Trophoblast cell (in vitro differentiated cells and primary cell): ENCODE data around the gene SLA2.
A peak's percentile ranks its signal among the peaks of the same experiment; 100 is the strongest.

Experiments
- DNase-seq, 2 donors: peaks; one replicate each; pipeline ENCODE4 v3.0.0-alpha.2; 2016
- H2AFZ ChIP-seq: 2 replicates; pipeline ENCODE4 v1.6.1; 2013; ENCODE audit warnings: low read length, moderate library complexity, mild to moderate bottlenecking; ENCODE audit not compliant: insufficient read depth, poor library complexity
- H2AK5ac ChIP-seq: 2 replicates; pipeline ENCODE4 v1.6.1; 2013; ENCODE audit warnings: mild to moderate bottlenecking, low read length
- H2BK120ac ChIP-seq: 2 replicates; pipeline ENCODE4 v1.6.1; 2013; ENCODE audit warnings: low read length, mild to moderate bottlenecking, moderate library complexity; ENCODE audit not compliant: insufficient read depth, poor library complexity
- H2BK12ac ChIP-seq: 2 replicates; pipeline ENCODE4 v1.6.1; 2013; ENCODE audit warnings: mild to moderate bottlenecking, low read length, moderate library complexity
- H2BK5ac ChIP-seq: 2 replicates; pipeline ENCODE4 v1.6.1; 2013; ENCODE audit warnings: low read length, low read depth, moderate library complexity, mild to moderate bottlenecking; ENCODE audit not compliant: poor library complexity
- H3K14ac ChIP-seq: 2 replicates; pipeline ENCODE4 v1.6.1; 2013; ENCODE audit warnings: mild to moderate bottlenecking, low read length
- H3K18ac ChIP-seq: 2 replicates; pipeline ENCODE4 v1.6.1; 2013; ENCODE audit warnings: mild to moderate bottlenecking, low read length
- H3K23ac ChIP-seq: 2 replicates; pipeline ENCODE4 v1.6.1; 2013; ENCODE audit warnings: low read length
- H3K27ac ChIP-seq: 2 replicates; pipeline ENCODE4 v1.5.1; 2013; ENCODE audit warnings: low read depth, mild to moderate bottlenecking, inconsistent platforms, low read length, moderate library complexity
- H3K27me3 ChIP-seq: 2 replicates; pipeline ENCODE4 v1.6.1; 2013; ENCODE audit warnings: inconsistent platforms, mild to moderate bottlenecking, low read length, moderate library complexity; ENCODE audit not compliant: insufficient read depth
- H3K36me3 ChIP-seq, 2 experiments: 1 replicate in 1 of 2; 2 replicates in 1 of 2; pipeline ENCODE4 v1.6.1; 2013; ENCODE audit warnings: low read length in 2 of 2, mild to moderate bottlenecking in 2 of 2, moderate library complexity in 1 of 2; ENCODE audit not compliant: insufficient read depth in 2 of 2, control insufficient read depth in 1 of 2
- H3K4ac ChIP-seq: 2 replicates; pipeline ENCODE4 v1.6.1; 2013; ENCODE audit warnings: low read depth, mild to moderate bottlenecking, low read length, moderate library complexity
- H3K4me1 ChIP-seq, 2 experiments: 1 replicate in 1 of 2; 2 replicates in 1 of 2; pipeline ENCODE4 v1.6.1; 2013; ENCODE audit warnings: low read length in 2 of 2, mild to moderate bottlenecking in 2 of 2, moderate library complexity in 1 of 2; ENCODE audit not compliant: insufficient read depth in 2 of 2, control insufficient read depth in 1 of 2
- H3K4me2 ChIP-seq: 2 replicates; pipeline ENCODE4 v1.6.1; 2013; ENCODE audit warnings: inconsistent platforms, mild to moderate bottlenecking, low read length, moderate library complexity
- H3K4me3 ChIP-seq: 2 replicates; pipeline ENCODE4 v1.5.1; 2013; ENCODE audit warnings: mild to moderate bottlenecking, low read depth, low read length, inconsistent platforms
- H3K79me1 ChIP-seq: one replicate; pipeline ENCODE4 v1.6.1; 2013; ENCODE audit warnings: low read length
- H3K79me2 ChIP-seq: 2 replicates; pipeline ENCODE4 v1.6.1; 2013; ENCODE audit warnings: low read length, mild to moderate bottlenecking; ENCODE audit not compliant: control insufficient read depth, insufficient read depth, poor library complexity
- H3K9ac ChIP-seq: 2 replicates; pipeline ENCODE4 v1.6.1; 2013; ENCODE audit warnings: mild to moderate bottlenecking, low read length
- H3K9me3 ChIP-seq: 2 replicates; pipeline ENCODE4 v1.6.1; 2013; ENCODE audit warnings: low read depth, mild to moderate bottlenecking, control low read depth, inconsistent platforms, low read length; ENCODE audit not compliant: insufficient read depth
- H4K12ac ChIP-seq: 2 replicates; pipeline ENCODE4 v1.6.1; 2013; ENCODE audit warnings: low read depth, mild to moderate bottlenecking, low read length, moderate library complexity
- H4K8ac ChIP-seq: 2 replicates; pipeline ENCODE4 v1.6.1; 2013; ENCODE audit warnings: low read depth, mild to moderate bottlenecking, low read length, moderate library complexity
- H4K91ac ChIP-seq: one replicate; pipeline ENCODE4 v1.6.1; 2013; ENCODE audit warnings: low read depth, mild to moderate bottlenecking, low read length, moderate library complexity
- WGBS: extraction: QIAGEN DNeasy Blood & Tissue Kit; methylation state at CpG from one replicate; pipeline ENCODE4 v1.1.7; 2013; ENCODE audit warnings: missing lambda C conversion rate; ENCODE audit not compliant: insufficient read length, insufficient coverage; ENCODE audit errors: extremely low coverage; 5-methylcytosine and 5-hydroxymethylcytosine counted together

The SLA2 gene

DNA sequence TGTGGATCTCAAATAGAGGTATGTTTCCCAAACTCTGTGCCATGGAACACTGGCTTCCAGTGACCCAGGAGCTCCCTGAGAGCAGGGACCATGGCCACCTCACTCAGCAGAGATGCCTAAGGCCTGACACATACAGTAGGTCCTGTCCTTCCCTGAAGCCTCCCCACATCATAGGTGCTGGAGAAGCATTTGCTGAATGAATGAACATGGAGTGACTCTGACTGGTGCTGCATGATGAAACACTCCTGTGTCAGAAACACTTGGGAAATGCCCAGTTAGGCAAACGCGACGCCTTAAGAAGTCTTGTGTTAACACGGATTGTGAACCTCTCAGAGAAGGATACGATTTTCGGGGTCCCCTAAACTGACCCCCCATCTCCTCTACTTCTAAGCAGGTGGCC, 14.3 kb downstream of the SLA2 start:
- Histone ChIP-seq H3K27ac (no peak overlapping the region), H2BK120ac (no peak overlapping the region), H3K36me3 (no peaks in the 10 kb centered on the region), H4K12ac (no peak overlapping the region), H3K79me2 (no peaks in the 10 kb centered on the region), H2AK5ac (no peak overlapping the region), H3K4me3 (no peak overlapping the region), H3K4me2 (no peak overlapping the region), H3K4me1 (peaks cover 0 to 4% of the 10 kb centered on the region in 2 experiments), H3K79me1 (no peaks in the 10 kb centered on the region), H2BK12ac (no peak overlapping the region), H2BK5ac (no peak overlapping the region), H3K14ac (no peak overlapping the region), H4K91ac (no peak overlapping the region), H3K9ac (no peak overlapping the region), H3K4ac (no peak overlapping the region), H3K18ac (no peak overlapping the region), H3K23ac (no peak overlapping the region), H4K8ac (no peak overlapping the region), H3K9me3 (peaks cover 2% of the 10 kb centered on the region), H2AFZ (no peak overlapping the region), H3K27me3 (no peaks in the 10 kb centered on the region)
- no CpG with 5 or more reads among the region's 6 CpGs for WGBS
- DNase-seq, result peak; percentile 25 to 55

DNA sequence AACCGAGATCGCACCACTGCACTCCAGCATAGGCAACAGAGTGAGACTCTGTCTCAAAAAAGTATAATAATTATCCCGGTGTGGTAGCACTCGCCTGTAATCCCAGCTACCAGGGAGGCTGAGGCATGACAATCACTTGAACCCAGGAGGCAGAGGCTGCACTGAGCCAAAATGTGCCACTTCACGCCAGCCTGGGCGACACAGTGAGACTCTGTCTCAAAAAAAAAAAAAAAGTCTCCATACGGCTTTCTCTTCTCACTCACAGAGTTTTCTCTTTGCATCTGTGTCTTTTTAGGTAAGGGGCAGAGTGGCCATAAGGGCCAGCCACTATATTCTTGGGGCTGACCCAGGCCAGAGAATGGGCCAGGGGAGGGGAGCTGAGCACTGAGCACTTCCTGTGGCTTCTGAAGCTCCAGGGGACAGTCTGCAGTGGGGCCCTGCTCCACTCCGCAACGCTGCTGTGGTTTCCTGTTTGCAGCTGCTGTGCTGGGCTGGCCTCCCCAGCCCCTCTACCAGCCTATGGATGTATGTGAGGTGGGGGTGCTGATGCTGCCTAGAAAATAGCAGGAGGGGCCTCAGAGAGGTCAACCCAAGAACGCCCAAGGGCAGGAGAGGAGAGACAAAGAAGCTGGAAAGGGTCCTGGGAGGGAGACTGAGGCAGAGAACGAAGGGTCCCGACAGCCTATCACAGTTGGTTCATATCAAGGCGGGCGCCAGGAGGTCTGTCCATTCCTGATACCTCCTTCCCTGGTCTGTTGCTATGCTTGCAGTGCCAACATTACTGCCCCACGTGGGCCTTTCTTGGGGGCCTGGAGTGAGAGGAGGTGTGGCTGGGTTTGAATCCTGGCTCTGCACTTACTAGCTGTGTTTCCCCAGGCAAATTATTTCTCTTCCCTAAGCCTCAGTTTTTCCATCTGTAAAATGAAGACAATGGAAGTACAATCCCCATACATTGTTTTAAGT, 16.0 kb downstream of the SLA2 start:
- Histone ChIP-seq H3K36me3 (no peaks in the 10 kb centered on the region), H3K9ac (no peak overlapping the region), H2BK120ac (no peak overlapping the region), H3K4me2 (no peak overlapping the region), H3K27me3 (no peaks in the 10 kb centered on the region), H4K12ac (no peak overlapping the region), H4K91ac (no peak overlapping the region), H3K23ac (no peak overlapping the region), H2BK12ac (no peak overlapping the region), H3K14ac (no peak overlapping the region), H3K79me2 (no peaks in the 10 kb centered on the region), H3K4me3 (no peak overlapping the region), H4K8ac (no peak overlapping the region), H2AK5ac (no peak overlapping the region), H3K9me3 (no peaks in the 10 kb centered on the region), H2AFZ (no peak overlapping the region), H3K4ac (no peak overlapping the region), H3K18ac (no peak overlapping the region), H3K27ac (no peak overlapping the region), H2BK5ac (no peak overlapping the region), H3K79me1 (no peaks in the 10 kb centered on the region), H3K4me1 (peaks cover 0 to 4% of the 10 kb centered on the region in 2 experiments)
- DNase-seq, result no peak
- no CpG with 5 or more reads among the region's 15 CpGs for WGBS

DNA sequence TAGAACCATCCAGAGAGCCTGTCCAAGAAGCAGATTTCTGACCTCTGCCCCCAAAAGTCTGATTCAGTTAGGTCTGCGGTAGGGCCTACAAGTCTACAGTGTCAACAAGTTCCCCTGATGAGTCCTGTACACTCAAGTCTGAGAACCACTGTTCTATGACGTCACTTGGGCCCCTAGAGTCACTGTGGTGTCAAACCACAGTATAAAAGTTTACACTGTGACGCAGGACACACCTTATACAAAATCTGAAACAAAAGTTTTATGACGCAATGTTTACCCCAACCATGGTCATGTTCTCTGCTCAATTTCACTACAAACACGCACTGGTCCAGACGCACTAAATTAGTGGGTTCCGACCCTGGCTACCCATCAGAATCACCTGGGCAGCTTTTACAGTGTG, 17.9 kb downstream of the SLA2 start:
- Histone ChIP-seq H3K18ac (no peak overlapping the region), H2BK5ac (no peak overlapping the region)
- WGBS, result no CpG with 5 or more reads among the region's 7 CpGs

DNA sequence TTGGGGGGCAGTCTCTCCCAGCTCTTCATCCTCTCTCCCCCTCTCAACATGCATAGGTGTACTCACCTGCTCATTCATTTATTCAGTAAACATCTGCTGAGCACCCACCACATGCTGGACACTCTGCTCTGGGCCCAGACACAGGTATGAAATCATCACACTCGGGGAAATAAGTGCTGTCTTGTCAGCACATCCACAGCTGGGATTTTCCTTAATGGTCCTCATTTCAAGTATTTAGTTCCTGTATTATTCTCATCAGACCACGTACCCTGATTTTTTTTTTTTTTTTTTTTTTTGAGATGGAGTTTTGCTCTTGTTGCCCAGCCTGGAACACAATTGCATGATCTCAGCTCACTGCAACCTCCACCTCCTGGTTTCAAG, 21.1 kb downstream of the SLA2 start:
- H3K23ac ChIP-seq, result no peak overlapping the region
- H3K9me3 ChIP-seq, result no peaks in the 10 kb centered on the region
- H4K91ac ChIP-seq, result no peak overlapping the region
- H3K4me1 ChIP-seq, result peaks cover 0 to 4% of the 10 kb centered on the region in 2 experiments
- no peak overlapping the region for H2BK5ac ChIP-seq
- H3K36me3 ChIP-seq, result no peaks in the 10 kb centered on the region
- H3K79me2 ChIP-seq, result no peaks in the 10 kb centered on the region
- no peaks in the 10 kb centered on the region for H3K27me3 ChIP-seq
- no peak overlapping the region for H3K27ac ChIP-seq
- DNase-seq, result no peak
- H3K79me1 ChIP-seq, result no peaks in the 10 kb centered on the region
- no peak overlapping the region for H3K9ac ChIP-seq
- no peak overlapping the region for H2AK5ac ChIP-seq
- no peak overlapping the region for H3K4me2 ChIP-seq
- no peak overlapping the region for H4K12ac ChIP-seq
- no CpG with 5 or more reads among the region's 2 CpGs for WGBS
- no peak overlapping the region for H3K14ac ChIP-seq
- no peak overlapping the region for H3K18ac ChIP-seq
- H3K4ac ChIP-seq, result no peak overlapping the region
- no peak overlapping the region for H2BK120ac ChIP-seq
- peak overlapping the region; percentile 21 for H3K4me3 ChIP-seq
- H4K8ac ChIP-seq, result no peak overlapping the region
- H2BK12ac ChIP-seq, result no peak overlapping the region
- no peak overlapping the region for H2AFZ ChIP-seq

More for the DNA sequence above, 17.9 kb downstream of the SLA2 start:
- Histone ChIP-seq H4K12ac (no peak overlapping the region), H4K91ac (no peak overlapping the region), H3K4me3 (no peak overlapping the region), H3K4me2 (no peak overlapping the region), H3K9ac (no peak overlapping the region), H4K8ac (no peak overlapping the region), H2BK12ac (no peak overlapping the region), H3K9me3 (no peaks in the 10 kb centered on the region), H2AK5ac (no peak overlapping the region), H3K79me1 (no peaks in the 10 kb centered on the region), H3K4ac (no peak overlapping the region), H3K4me1 (peaks cover 0 to 4% of the 10 kb centered on the region in 2 experiments), H3K27me3 (no peaks in the 10 kb centered on the region), H3K14ac (no peak overlapping the region), H2AFZ (no peak overlapping the region), H2BK120ac (no peak overlapping the region), H3K36me3 (no peaks in the 10 kb centered on the region), H3K27ac (no peak overlapping the region), H3K23ac (no peak overlapping the region), H3K79me2 (no peaks in the 10 kb centered on the region)
- no peak for DNase-seq
